GM19099 (cell line): Measurements from ENCODE around the gene PHF24.

Experiments used
- POLR2A ChIP-seq: IDR thresholded peaks from 3 replicates; pipeline ENCODE4 v1.6.1; 2011; ENCODE audit warnings: low read depth; ENCODE audit not compliant: insufficient read length; ENCODE audit errors: extremely low read depth

PHF24 gene

GRCh38 chr9:34957492-34958410 lies at the start of gene PHF24:
TSS of gene PHF24 (plus strand) at chr9:34958285. CDS start at chr9:34971299, 13,014 bp downstream.
- no peak for TF ChIP-seq POLR2A

GRCh38 chr9:34927061-34927460 lies 31.0 kb upstream of the PHF24 start:
- TF ChIP-seq POLR2A, result no peak

- no peak for TF ChIP-seq POLR2A
These were observed 29.2 kb upstream of the PHF24 start for GRCh38 chr9:34928921-34929320.

- no peak for TF ChIP-seq POLR2A
These were observed 28.5 kb upstream of the PHF24 start for GRCh38 chr9:34929506-34930102.

- TF ChIP-seq POLR2A, result no peak
These were observed 9.6 kb upstream of the PHF24 start for GRCh38 chr9:34948451-34948850.

GRCh38 chr9:34954225-34954624 lies 3.9 kb upstream of the PHF24 start:
- no peak for TF ChIP-seq POLR2A

- TF ChIP-seq POLR2A, result no peak
These were observed 1.4 kb upstream of the PHF24 start for GRCh38 chr9:34956648-34957047.

- no peak for TF ChIP-seq POLR2A
These were observed 412 bp downstream of the PHF24 start for GRCh38 chr9:34958411-34958982.

- no peak for TF ChIP-seq POLR2A
These were observed 1.4 kb downstream of the PHF24 start for GRCh38 chr9:34959461-34959860.

- no peak for TF ChIP-seq POLR2A
These were observed 3.7 kb downstream of the PHF24 start for GRCh38 chr9:34961574-34962490.

- no peak for TF ChIP-seq POLR2A
These were observed 4.5 kb downstream of the PHF24 start for GRCh38 chr9:34962546-34962945.

- TF ChIP-seq POLR2A, result no peak
These were observed 5.5 kb downstream of the PHF24 start for GRCh38 chr9:34963552-34963951.

GRCh38 chr9:34964458-34964857 lies 6.4 kb downstream of the PHF24 start:
- no peak for TF ChIP-seq POLR2A

- no peak for TF ChIP-seq POLR2A
These were observed 13.2 kb downstream of the PHF24 start for GRCh38 chr9:34971146-34971811.

- TF ChIP-seq POLR2A, result no peak
These were observed 16.6 kb downstream of the PHF24 start for GRCh38 chr9:34974664-34975063.

- no peak for TF ChIP-seq POLR2A
These were observed 18.4 kb downstream of the PHF24 start for GRCh38 chr9:34976441-34976840.
